ENCODE data around the gene GPR137B. TPM values are rescaled to one million over a fixed set of nuclear protein-coding genes. Genes with fewer than 3 reads are reported as not detected.

The GPR137B gene
- total and polyA plus RNA-seq, 4 experiments from 2014 or later: 4.1 to 11.8 (median 8.3) TPM

DNA sequence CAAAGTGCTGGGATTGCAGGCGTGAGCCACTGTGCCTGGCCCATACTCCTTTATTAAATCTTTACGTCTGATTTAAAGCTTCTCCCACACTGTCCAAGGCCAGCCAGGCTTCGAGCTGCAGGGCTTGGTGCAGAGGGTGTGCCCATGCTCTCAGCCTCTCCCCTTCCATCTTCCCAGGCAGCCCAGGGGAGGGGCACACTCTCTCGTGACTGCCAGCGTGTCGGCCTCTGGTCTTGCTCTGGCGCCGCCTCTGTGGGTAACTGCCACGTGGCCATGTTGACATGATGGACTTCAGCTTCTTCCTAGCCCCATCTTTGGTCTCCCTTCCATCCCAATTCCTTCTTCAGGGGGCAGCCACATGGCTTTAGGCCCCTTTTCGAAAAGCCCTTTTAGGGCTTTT lies 4.7 kb downstream of the GPR137B start:
- H3K4me3 ChIP-seq (ENCODE audit: low read length in 2 of 2): no peak overlapping the region
- Mint-ChIP-seq H3K9me3 (no peaks in the 10 kb centered on the region), H3K36me3 (peaks cover 0 to 12% of the 10 kb centered on the region in 2 donors), H3K4me1 (peaks cover 31 to 53% (median 33%) of the 10 kb centered on the region in 4 donors), H3K27ac (no peak overlapping the region), H3K4me3 (peak overlapping the region in 1 of 8 donors; percentile 35), H3K27me3 (peaks cover 2 to 3% of the 10 kb centered on the region in 2 donors)
- H3K27me3 ChIP-seq (ENCODE audit: insufficient read depth, low read length): no peaks in the 10 kb centered on the region
- H3K4me1 ChIP-seq (ENCODE audit: insufficient read depth, low read length): peaks cover 18% of the 10 kb centered on the region
- POLR2A ChIA-PET (ENCODE audit: partially characterized antibody): no interaction called here
- DNase-seq: no peak
- H3K36me3 ChIP-seq (ENCODE audit: insufficient read depth, low read length): no peaks in the 10 kb centered on the region
- intact Hi-C loops (cut with micrococcal nuclease): no loop called here
- H3K9me3 ChIP-seq (ENCODE audit: control insufficient read depth in 1 of 2, low read length in 2 of 2): no peaks in the 10 kb centered on the region
- no peak overlapping the region for H3K27ac ChIP-seq (ENCODE audit: low read depth, low read length)
- CTCF ChIA-PET (ENCODE audit: partially characterized antibody): no interaction called here

DNA sequence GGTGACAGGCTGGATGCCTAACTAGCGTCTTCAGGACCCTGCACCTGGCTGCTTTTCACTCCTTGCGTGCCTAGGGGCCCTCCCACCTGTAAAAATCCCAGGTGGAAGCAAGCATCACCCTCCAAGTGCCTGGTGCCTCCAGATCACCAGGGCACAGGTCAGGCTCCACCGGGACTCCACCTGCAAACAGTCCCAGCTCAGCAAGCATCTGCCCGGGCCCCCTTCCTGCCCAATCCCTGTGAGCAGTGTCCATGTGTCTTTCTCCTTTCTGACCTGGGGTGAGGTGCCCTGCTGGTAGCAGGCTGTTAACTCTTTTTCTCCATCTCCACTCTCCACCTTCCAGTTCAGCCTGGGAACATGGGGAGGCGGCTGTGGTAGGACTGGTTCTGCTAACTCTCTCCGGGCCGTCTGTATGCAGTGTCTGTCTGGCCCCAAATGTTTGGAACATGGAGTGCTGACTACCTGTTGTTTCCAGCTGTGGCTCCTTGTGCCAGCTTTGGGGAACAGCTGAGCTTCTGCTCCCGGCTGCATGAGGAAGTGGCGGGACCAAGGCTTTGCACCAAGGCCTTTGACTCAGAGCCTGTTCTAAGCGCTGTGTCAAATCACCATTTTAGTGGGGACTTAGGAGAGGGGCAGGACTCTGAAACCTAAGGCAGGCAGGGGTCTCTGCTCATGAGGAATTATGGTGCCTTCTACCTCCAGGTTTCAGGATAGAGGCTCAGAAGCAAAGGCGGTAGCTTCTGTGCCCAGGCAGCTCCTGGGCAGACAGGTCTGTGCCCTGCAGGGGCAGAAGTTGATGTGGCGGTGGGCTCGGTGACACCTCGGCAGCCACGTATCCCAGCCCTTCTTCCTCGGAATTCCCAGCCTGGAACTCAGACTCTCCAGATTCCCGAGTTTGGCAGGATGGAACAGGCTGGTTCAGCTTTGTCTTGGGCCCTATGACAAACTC lies 5.5 kb downstream of the GPR137B start:
- no peak overlapping the region for H3K27ac ChIP-seq (ENCODE audit: low read depth, low read length)
- Mint-ChIP-seq H3K4me3 (peak overlapping the region in 1 of 8 donors; percentile 17), H3K36me3 (peaks cover 0 to 9% of the 10 kb centered on the region in 2 donors), H3K27me3 (peaks cover 0 to under 1% of the 10 kb centered on the region in 2 donors), H3K4me1 (peaks cover 29 to 49% (median 30%) of the 10 kb centered on the region in 4 donors), H3K27ac (peak overlapping the region in 1 of 7 donors; percentile 73), H3K9me3 (no peaks in the 10 kb centered on the region)
- CTCF ChIA-PET (ENCODE audit: partially characterized antibody): interaction anchor here (0.6 kb wide), 1 partner anchor 358 kb away, joined by 3 read pairs; no protein-coding TSS in a partner anchor
- no peaks in the 10 kb centered on the region for H3K36me3 ChIP-seq (ENCODE audit: insufficient read depth, low read length)
- POLR2A ChIA-PET (ENCODE audit: partially characterized antibody): no interaction called here
- H3K9me3 ChIP-seq (ENCODE audit: control insufficient read depth in 1 of 2, low read length in 2 of 2): no peaks in the 10 kb centered on the region
- peaks cover 18% of the 10 kb centered on the region for H3K4me1 ChIP-seq (ENCODE audit: insufficient read depth, low read length)
- H3K4me3 ChIP-seq (ENCODE audit: low read length in 2 of 2): no peak overlapping the region
- no peak for DNase-seq
- H3K27me3 ChIP-seq (ENCODE audit: insufficient read depth, low read length): no peaks in the 10 kb centered on the region
- intact Hi-C loops (cut with micrococcal nuclease): no loop called here

DNA sequence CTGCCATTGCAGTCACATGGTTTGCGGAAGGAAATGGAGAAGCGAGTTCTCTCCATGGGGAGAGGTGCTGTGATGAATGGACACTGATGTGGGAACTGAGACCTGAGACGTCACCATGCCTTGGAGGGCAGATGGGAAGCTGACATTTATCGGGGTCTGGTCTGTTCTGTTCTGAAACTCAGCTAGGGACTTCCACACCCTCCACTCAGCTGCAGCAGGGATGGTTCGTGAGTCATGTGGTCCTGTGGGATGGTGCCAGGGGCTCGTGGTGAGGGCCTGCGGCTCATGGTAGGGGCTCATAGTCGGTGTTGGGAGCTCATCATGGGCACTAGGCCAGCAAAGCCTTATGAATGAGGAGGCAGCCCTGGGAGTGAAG lies 6.1 kb downstream of the GPR137B start:
- Histone ChIP-seq H3K4me3 (ENCODE audit: low read length in 2 of 2) (no peak overlapping the region), H3K27me3 (ENCODE audit: insufficient read depth, low read length) (no peaks in the 10 kb centered on the region), H3K27ac (ENCODE audit: low read depth, low read length) (no peak overlapping the region), H3K36me3 (ENCODE audit: insufficient read depth, low read length) (no peaks in the 10 kb centered on the region), H3K9me3 (ENCODE audit: control insufficient read depth in 1 of 2, low read length in 2 of 2) (no peaks in the 10 kb centered on the region), H3K4me1 (ENCODE audit: insufficient read depth, low read length) (peaks cover 17% of the 10 kb centered on the region)
- H3K4me1 Mint-ChIP-seq: peaks cover 27 to 43% (median 29%) of the 10 kb centered on the region in 4 donors
- peaks cover 0 to 4% of the 10 kb centered on the region in 2 donors for H3K36me3 Mint-ChIP-seq
- no peaks in the 10 kb centered on the region for H3K27me3 Mint-ChIP-seq
- POLR2A ChIA-PET (ENCODE audit: partially characterized antibody): no interaction called here
- intact Hi-C loops (cut with micrococcal nuclease): no loop called here
- no peak for DNase-seq
- H3K4me3 Mint-ChIP-seq: no peak overlapping the region
- no peaks in the 10 kb centered on the region for H3K9me3 Mint-ChIP-seq
- H3K27ac Mint-ChIP-seq: no peak overlapping the region
- CTCF ChIA-PET (ENCODE audit: partially characterized antibody): interaction anchor here (0.6 kb wide), 1 partner anchor 357 kb away, joined by 3 read pairs; no protein-coding TSS in a partner anchor

DNA sequence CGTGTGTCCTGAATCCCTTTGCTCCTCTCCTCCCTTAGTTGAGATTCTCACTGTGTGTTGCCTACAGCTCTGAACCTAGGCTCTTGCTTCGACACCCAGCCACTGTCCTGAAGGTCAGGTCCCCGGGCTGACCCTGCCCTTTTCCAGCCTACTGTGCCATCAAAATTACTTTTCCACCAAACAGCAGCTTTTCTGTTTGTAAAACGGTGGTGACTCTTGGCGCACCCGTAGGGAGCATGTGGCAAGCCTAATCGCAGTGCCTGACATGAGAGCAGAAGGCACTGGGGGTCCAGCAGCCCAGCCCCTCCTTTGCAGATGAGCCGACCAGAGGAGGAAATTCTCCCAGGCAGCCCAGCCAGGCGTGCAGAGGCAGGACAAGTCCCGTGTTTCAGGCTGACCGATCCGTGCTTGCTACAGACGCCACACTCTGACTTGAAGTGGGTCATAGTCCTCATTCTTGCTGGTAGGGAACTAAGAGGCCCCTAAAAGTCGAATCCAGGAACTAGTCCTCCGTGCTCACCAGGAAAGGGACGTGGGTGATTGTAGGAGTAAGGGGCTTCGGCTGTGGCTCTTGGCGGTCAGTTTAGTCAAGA lies 6.8 kb downstream of the GPR137B start:
- ChIA-PET CTCF (ENCODE audit: partially characterized antibody) (no interaction called here), POLR2A (ENCODE audit: partially characterized antibody) (no interaction called here)
- H3K4me3 Mint-ChIP-seq: no peak overlapping the region
- H3K27me3 Mint-ChIP-seq: no peaks in the 10 kb centered on the region
- Histone ChIP-seq H3K27ac (ENCODE audit: low read depth, low read length) (no peak overlapping the region), H3K9me3 (ENCODE audit: control insufficient read depth in 1 of 2, low read length in 2 of 2) (no peaks in the 10 kb centered on the region), H3K4me1 (ENCODE audit: insufficient read depth, low read length) (peaks cover 10% of the 10 kb centered on the region), H3K27me3 (ENCODE audit: insufficient read depth, low read length) (no peaks in the 10 kb centered on the region), H3K36me3 (ENCODE audit: insufficient read depth, low read length) (no peaks in the 10 kb centered on the region), H3K4me3 (ENCODE audit: low read length in 2 of 2) (no peak overlapping the region)
- intact Hi-C loops (cut with micrococcal nuclease): no loop called here
- no peak for DNase-seq
- peaks cover 0 to 3% of the 10 kb centered on the region in 2 donors for H3K36me3 Mint-ChIP-seq
- H3K9me3 Mint-ChIP-seq: no peaks in the 10 kb centered on the region
- H3K27ac Mint-ChIP-seq: no peak overlapping the region
- H3K4me1 Mint-ChIP-seq: peaks cover 21 to 38% (median 25%) of the 10 kb centered on the region in 4 donors

DNA sequence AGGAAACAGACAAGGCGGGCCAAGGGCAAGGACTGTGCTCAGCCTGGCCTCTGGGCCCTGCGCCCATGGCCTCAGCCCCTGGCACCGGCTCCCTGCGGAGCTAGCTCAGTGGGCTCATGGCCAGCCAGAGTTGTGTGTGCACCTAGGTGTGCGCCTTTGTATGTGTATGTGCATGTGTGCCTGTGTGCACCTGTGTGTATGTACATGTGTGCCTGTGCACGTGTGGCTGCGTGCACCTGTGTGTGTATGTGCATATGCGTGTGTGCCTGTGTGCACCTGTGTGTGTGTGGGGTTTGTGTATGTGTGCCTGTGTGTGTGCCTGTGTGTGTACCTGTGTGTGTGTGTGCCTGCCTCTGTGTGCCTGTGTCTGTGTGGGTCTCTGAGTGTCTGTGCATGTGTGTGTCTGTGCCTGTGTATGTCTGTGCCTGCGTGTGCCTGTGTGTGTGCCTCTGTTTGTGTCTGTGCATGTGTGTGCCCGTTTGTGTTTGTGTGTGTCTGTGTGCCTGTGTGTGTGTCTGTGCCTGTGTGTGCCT lies 7.4 kb downstream of the GPR137B start:
- POLR2A ChIA-PET (ENCODE audit: partially characterized antibody): no interaction called here
- Histone ChIP-seq H3K4me1 (ENCODE audit: insufficient read depth, low read length) (peaks cover 4% of the 10 kb centered on the region), H3K27ac (ENCODE audit: low read depth, low read length) (no peak overlapping the region), H3K27me3 (ENCODE audit: insufficient read depth, low read length) (no peaks in the 10 kb centered on the region), H3K4me3 (ENCODE audit: low read length in 2 of 2) (no peak overlapping the region), H3K36me3 (ENCODE audit: insufficient read depth, low read length) (no peaks in the 10 kb centered on the region), H3K9me3 (ENCODE audit: control insufficient read depth in 1 of 2, low read length in 2 of 2) (no peaks in the 10 kb centered on the region)
- Mint-ChIP-seq H3K9me3 (no peaks in the 10 kb centered on the region), H3K4me3 (no peak overlapping the region), H3K36me3 (no peaks in the 10 kb centered on the region), H3K4me1 (peaks cover 14 to 35% (median 20%) of the 10 kb centered on the region in 4 donors), H3K27ac (peak overlapping the region in 3 of 7 donors; percentile 2 to 6 (median 5)), H3K27me3 (no peaks in the 10 kb centered on the region)
- intact Hi-C loops (cut with micrococcal nuclease): no loop called here
- DNase-seq: no peak
- CTCF ChIA-PET (ENCODE audit: partially characterized antibody): no interaction called here

DNA sequence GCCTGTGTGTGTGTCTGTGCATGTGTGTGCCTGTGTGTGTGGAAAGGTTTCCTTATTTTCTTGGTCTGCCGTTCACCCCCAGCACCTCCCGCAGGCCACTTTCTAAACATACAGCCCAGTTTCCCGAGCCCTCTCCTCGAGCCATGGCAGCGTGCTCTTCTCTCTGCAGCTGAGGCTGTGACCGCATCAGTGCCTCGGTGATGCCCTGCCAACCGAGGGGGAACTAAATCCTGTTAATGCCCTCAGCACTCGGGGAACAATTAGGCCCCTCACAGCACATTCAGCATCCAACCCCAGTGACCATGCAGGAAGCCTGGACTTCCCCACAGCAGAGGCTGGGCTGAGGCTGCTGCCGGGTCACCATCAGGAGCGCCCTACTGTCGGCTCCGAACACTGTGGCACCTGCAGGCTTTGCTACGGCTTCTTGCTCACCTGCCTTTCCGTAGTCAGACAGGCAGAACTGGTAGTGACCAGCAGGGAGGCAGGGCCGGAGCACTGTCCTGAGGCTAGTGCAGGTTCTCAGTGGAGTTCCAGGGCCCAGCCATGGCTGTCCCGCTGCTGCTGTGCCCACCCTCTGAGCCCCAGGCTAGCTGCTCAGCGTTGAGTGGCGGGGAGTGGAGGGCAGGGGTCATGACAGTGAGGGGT lies 8.1 kb downstream of the GPR137B start:
- Histone ChIP-seq H3K27ac (ENCODE audit: low read depth, low read length) (no peak overlapping the region), H3K36me3 (ENCODE audit: insufficient read depth, low read length) (no peaks in the 10 kb centered on the region), H3K4me1 (ENCODE audit: insufficient read depth, low read length) (peaks cover 2% of the 10 kb centered on the region), H3K27me3 (ENCODE audit: insufficient read depth, low read length) (no peaks in the 10 kb centered on the region), H3K9me3 (ENCODE audit: control insufficient read depth in 1 of 2, low read length in 2 of 2) (no peaks in the 10 kb centered on the region), H3K4me3 (ENCODE audit: low read length in 2 of 2) (no peak overlapping the region)
- Mint-ChIP-seq H3K9me3 (no peaks in the 10 kb centered on the region), H3K27ac (peak overlapping the region in 2 of 7 donors; percentile 2 to 6), H3K4me3 (no peak overlapping the region), H3K27me3 (no peaks in the 10 kb centered on the region), H3K4me1 (peaks cover 14 to 35% (median 18%) of the 10 kb centered on the region in 4 donors), H3K36me3 (no peaks in the 10 kb centered on the region)
- intact Hi-C loops (cut with micrococcal nuclease): no loop called here
- CTCF ChIA-PET (ENCODE audit: partially characterized antibody): interaction anchor here (0.6 to 0.7 kb wide), 2 partner anchors 23 to 59 kb away, joined by 3 read pairs; no protein-coding TSS in a partner anchor
- POLR2A ChIA-PET (ENCODE audit: partially characterized antibody): no interaction called here
- no peak for DNase-seq

DNA sequence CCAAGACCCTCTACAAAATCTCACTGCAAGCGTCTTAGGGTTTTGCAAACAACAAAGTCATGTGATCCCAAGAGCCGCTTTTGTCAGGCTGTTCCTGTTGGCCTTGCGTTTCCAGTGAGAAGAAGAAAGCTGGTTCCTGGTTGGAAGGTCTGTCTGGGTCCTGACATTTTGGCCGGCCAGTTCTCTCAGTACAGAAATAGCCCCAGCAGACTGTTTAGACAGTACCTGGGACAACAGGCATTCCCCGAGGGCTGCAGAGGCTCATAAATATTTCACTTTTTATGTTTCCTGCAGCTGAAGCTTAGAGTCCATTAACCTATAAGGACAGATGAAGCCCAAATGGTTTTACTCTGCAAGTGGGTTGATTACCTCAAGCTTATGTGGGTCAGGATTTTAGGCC lies 8.6 kb downstream of the GPR137B start:
- Mint-ChIP-seq H3K9me3 (no peaks in the 10 kb centered on the region), H3K4me1 (peaks cover 18 to 37% (median 20%) of the 10 kb centered on the region in 4 donors), H3K36me3 (no peaks in the 10 kb centered on the region), H3K4me3 (no peak overlapping the region), H3K27ac (no peak overlapping the region), H3K27me3 (no peaks in the 10 kb centered on the region)
- Histone ChIP-seq H3K4me3 (ENCODE audit: low read length in 2 of 2) (no peak overlapping the region), H3K27ac (ENCODE audit: low read depth, low read length) (no peak overlapping the region), H3K9me3 (ENCODE audit: control insufficient read depth in 1 of 2, low read length in 2 of 2) (no peaks in the 10 kb centered on the region), H3K27me3 (ENCODE audit: insufficient read depth, low read length) (no peaks in the 10 kb centered on the region), H3K36me3 (ENCODE audit: insufficient read depth, low read length) (no peaks in the 10 kb centered on the region), H3K4me1 (ENCODE audit: insufficient read depth, low read length) (peaks cover 8% of the 10 kb centered on the region)
- POLR2A ChIA-PET (ENCODE audit: partially characterized antibody): no interaction called here
- CTCF ChIA-PET (ENCODE audit: partially characterized antibody): interaction anchor here (0.6 to 0.7 kb wide), 3 partner anchors 23 to 720 kb away, joined by 3 to 4 read pairs (median 3); no protein-coding TSS in a partner anchor
- no peak for DNase-seq
- intact Hi-C loops (cut with micrococcal nuclease): no loop called here

All from CD4-positive, alpha-beta memory T cell (primary cell).